Mammary epithelial cell (primary cell): ENCODE data around the gene ST6GALNAC1.

Source experiments
- CTCF ChIP-seq, 2 donors: IDR thresholded peaks in 1 of 2; conservative IDR thresholded peaks in 1 of 2; 2 replicates each; pipeline ENCODE4 v1.5.1; 2011 to 2012; ENCODE audit warnings: inconsistent platforms in 2 of 2, low read length in 2 of 2, mild to moderate bottlenecking in 2 of 2, control low read depth in 1 of 2, low read depth in 1 of 2; ENCODE audit not compliant: insufficient read depth in 1 of 2; ENCODE audit errors: extremely low read depth in 1 of 2
- EZH2 ChIP-seq: IDR thresholded peaks from 2 replicates; pipeline ENCODE4 v1.6.1; 2012; ENCODE audit warnings: low read length, inconsistent platforms, borderline replicate concordance

- TF ChIP-seq CTCF (conservative IDR thresholded peaks at IDR 0.05 in 1 of 2, IDR thresholded peaks at IDR 0.05 in 1 of 2; ENCODE audit: extremely low read depth in 1 of 2, insufficient read depth in 1 of 2, low read depth in 1 of 2, low read length in 2 of 2) (no peak), EZH2 (no peak)
These were observed 16.5 kb upstream of the ST6GALNAC1 start for GRCh38 chr17:76659928-76660655.
